Loucy (cell line): ENCODE measurements around the gene AACS.
"Not testable (repeated sequence)": the region's sequence is repeated elsewhere in the genome, so short reads cannot be mapped to it uniquely, and the experiment has no call there.

Source experiments
- CTCF ChIP-seq: fragments of 200-600 bp; sonication (generic); conservative IDR thresholded peaks from 2 replicates; pipeline ENCODE4 v1.5.1; 2014; ENCODE audit warnings: mild to moderate bottlenecking, antibody characterized with exemption, low read length
- EZH2phosphoT487 ChIP-seq: fragments of 200-600 bp; IDR thresholded peaks from 2 replicates; pipeline ENCODE4 v1.6.1; 2018; ENCODE audit warnings: antibody characterized with exemption, mild to moderate bottlenecking, moderate library complexity, borderline replicate concordance

- TF ChIP-seq CTCF, EZH2phosphoT487: not testable (repeated sequence)
Observed at GRCh38 chr12:125031471-125031870, 33.8 kb upstream of the AACS start.
